ENCODE results near the gene FRZB.

FRZB gene

GRCh38 chr2:182804128-182804527, 62.3 kb downstream of the FRZB start:
- H3K18ac ChIP-seq (ENCODE audit: low read length), result no peak overlapping the region
- H2AK5ac ChIP-seq (ENCODE audit: low read depth, low read length), result no peak overlapping the region
- H3K27me3 ChIP-seq (ENCODE audit: control insufficient read depth in 3 of 3, insufficient read depth in 3 of 3, low read depth in 1 of 3, low read length in 3 of 3), result no peaks in the 10 kb centered on the region
- H3K79me1 ChIP-seq (ENCODE audit: low read depth, low read length), result no peaks in the 10 kb centered on the region
- H4K91ac ChIP-seq (ENCODE audit: low read depth, low read length, poor library complexity), result no peak overlapping the region
- H3K23ac ChIP-seq (ENCODE audit: low read depth, low read length, poor library complexity), result no peak overlapping the region
- H2AFZ ChIP-seq (ENCODE audit: low read length), result no peak overlapping the region
- H2BK5ac ChIP-seq (ENCODE audit: low read length), result no peak overlapping the region
- no peak overlapping the region for H3K27ac ChIP-seq (replicated peaks; ENCODE audit: low read length)
- H3K4ac ChIP-seq (ENCODE audit: low read length), result no peak overlapping the region
- no peak overlapping the region for H2BK15ac ChIP-seq (ENCODE audit: low read length)
- no peak overlapping the region for H3K9ac ChIP-seq (ENCODE audit: low read depth, low read length, poor library complexity)
- no peak for DNase-seq (ENCODE audit: low spot score)
- H4K8ac ChIP-seq (ENCODE audit: low read depth, low read length), result no peak overlapping the region
- H3K4me2 ChIP-seq (ENCODE audit: insufficient read depth, low read length, poor library complexity, severe bottlenecking), result no peak overlapping the region
- H2BK12ac ChIP-seq (ENCODE audit: low read length), result no peak overlapping the region
- no CpG with 5 or more reads among the region's 5 CpGs for WGBS, 2 donors (ENCODE audit: extremely low coverage in 2 of 2, insufficient read length in 2 of 2, insufficient replicate concordance in 1 of 2)
- H3K4me3 ChIP-seq (ENCODE audit: low read length in 2 of 2), result no peak overlapping the region
- peaks cover 2 to 12% of the 10 kb centered on the region in 2 donors for H3K4me1 ChIP-seq (ENCODE audit: control insufficient read depth in 2 of 2, insufficient read depth in 1 of 2, low read depth in 1 of 2, low read length in 2 of 2)
- H2BK120ac ChIP-seq (ENCODE audit: low read depth, low read length), result no peak overlapping the region
- H3K9me3 ChIP-seq (replicated peaks in 1 of 2; ENCODE audit: control insufficient read depth in 2 of 2, insufficient read depth in 1 of 2, low read depth in 1 of 2, low read length in 2 of 2), result no peaks in the 10 kb centered on the region
- no peak overlapping the region for H3K14ac ChIP-seq (ENCODE audit: low read length)
- H3K36me3 ChIP-seq (replicated peaks in 1 of 2; ENCODE audit: control insufficient read depth in 2 of 2, insufficient read depth in 2 of 2, low read length in 2 of 2), result no peaks in the 10 kb centered on the region

DNA sequence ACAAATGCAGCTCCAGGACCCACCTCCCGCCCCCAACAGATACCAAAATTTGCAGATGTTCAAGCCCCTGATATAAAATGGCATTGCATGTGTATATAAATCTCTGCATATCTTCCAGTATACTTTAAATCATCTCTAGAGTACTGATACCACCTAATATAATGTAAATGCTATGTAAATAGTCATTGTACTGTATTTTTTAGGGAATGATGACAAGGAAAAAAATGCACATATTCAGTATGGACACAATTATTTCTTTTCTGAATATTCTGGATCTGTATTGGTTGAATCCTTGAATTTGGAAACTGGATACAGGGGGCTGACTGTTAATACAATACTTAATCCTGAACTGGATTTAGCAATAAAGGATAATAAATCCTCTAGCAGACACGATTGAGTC, 67.7 kb downstream of the FRZB start:
- no peak for DNase-seq (ENCODE audit: low spot score)
- no peak overlapping the region for H3K4ac ChIP-seq (ENCODE audit: low read length)
- no peak overlapping the region for H3K9ac ChIP-seq (ENCODE audit: low read depth, low read length, poor library complexity)
- H4K91ac ChIP-seq (ENCODE audit: low read depth, low read length, poor library complexity), result no peak overlapping the region
- no CpG with 5 or more reads among the region's 2 CpGs for WGBS, 2 donors (ENCODE audit: extremely low coverage in 2 of 2, insufficient read length in 2 of 2, insufficient replicate concordance in 1 of 2)
- peaks cover 0 to 12% of the 10 kb centered on the region in 2 donors for H3K4me1 ChIP-seq (ENCODE audit: control insufficient read depth in 2 of 2, insufficient read depth in 1 of 2, low read depth in 1 of 2, low read length in 2 of 2)
- H3K27ac ChIP-seq (replicated peaks; ENCODE audit: low read length), result no peak overlapping the region
- H2AK5ac ChIP-seq (ENCODE audit: low read depth, low read length), result no peak overlapping the region
- H3K27me3 ChIP-seq (ENCODE audit: control insufficient read depth in 3 of 3, insufficient read depth in 3 of 3, low read depth in 1 of 3, low read length in 3 of 3), result no peaks in the 10 kb centered on the region
- H2BK12ac ChIP-seq (ENCODE audit: low read length), result no peak overlapping the region
- H3K9me3 ChIP-seq (replicated peaks in 1 of 2; ENCODE audit: control insufficient read depth in 2 of 2, insufficient read depth in 1 of 2, low read depth in 1 of 2, low read length in 2 of 2), result no peaks in the 10 kb centered on the region
- H2BK5ac ChIP-seq (ENCODE audit: low read length), result no peak overlapping the region
- H2AFZ ChIP-seq (ENCODE audit: low read length), result no peak overlapping the region
- H3K14ac ChIP-seq (ENCODE audit: low read length), result no peak overlapping the region
- no peak overlapping the region for H2BK15ac ChIP-seq (ENCODE audit: low read length)
- no peaks in the 10 kb centered on the region for H3K36me3 ChIP-seq (replicated peaks in 1 of 2; ENCODE audit: control insufficient read depth in 2 of 2, insufficient read depth in 2 of 2, low read length in 2 of 2)
- H3K18ac ChIP-seq (ENCODE audit: low read length), result no peak overlapping the region
- no peak overlapping the region for H3K23ac ChIP-seq (ENCODE audit: low read depth, low read length, poor library complexity)
- H3K4me3 ChIP-seq (ENCODE audit: low read length in 2 of 2), result no peak overlapping the region
- no peak overlapping the region for H3K4me2 ChIP-seq (ENCODE audit: insufficient read depth, low read length, poor library complexity, severe bottlenecking)
- H2BK120ac ChIP-seq (ENCODE audit: low read depth, low read length), result no peak overlapping the region
- H3K79me1 ChIP-seq (ENCODE audit: low read depth, low read length), result no peaks in the 10 kb centered on the region
- H4K8ac ChIP-seq (ENCODE audit: low read depth, low read length), result no peak overlapping the region

DNA sequence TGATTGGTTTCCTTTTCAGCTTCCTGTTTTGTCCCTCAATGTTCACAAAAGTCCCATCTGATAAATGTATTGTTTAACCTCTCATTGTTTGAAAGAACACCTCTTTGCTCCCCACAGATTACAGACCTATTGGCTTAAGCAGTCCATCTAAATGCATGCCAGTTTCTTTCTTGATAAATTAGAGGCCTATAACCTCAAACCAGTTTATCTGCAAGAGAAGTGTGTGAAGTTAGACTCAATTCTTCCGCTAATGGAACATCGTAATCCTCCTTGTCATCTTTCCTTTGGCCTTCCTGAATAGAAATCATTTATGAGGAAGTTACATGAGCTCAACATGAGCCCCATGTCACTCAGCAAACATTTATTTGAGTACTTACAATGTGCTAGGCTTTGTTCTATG, 74.0 kb downstream of the FRZB start:
- no peak overlapping the region for H3K14ac ChIP-seq (ENCODE audit: low read length)

GRCh38 chr2:182784777-182785176, 81.7 kb downstream of the FRZB start:
- Histone ChIP-seq H2BK12ac (ENCODE audit: low read length) (no peak overlapping the region), H3K79me1 (ENCODE audit: low read depth, low read length) (no peaks in the 10 kb centered on the region), H2BK15ac (ENCODE audit: low read length) (no peak overlapping the region), H3K18ac (ENCODE audit: low read length) (no peak overlapping the region), H2BK120ac (ENCODE audit: low read depth, low read length) (no peak overlapping the region), H2BK5ac (ENCODE audit: low read length) (no peak overlapping the region), H3K36me3 (replicated peaks in 1 of 2; ENCODE audit: control insufficient read depth in 2 of 2, insufficient read depth in 2 of 2, low read length in 2 of 2) (peaks cover 6 to 10% of the 10 kb centered on the region in 2 donors), H4K91ac (ENCODE audit: low read depth, low read length, poor library complexity) (no peak overlapping the region), H3K14ac (ENCODE audit: low read length) (no peak overlapping the region), H3K4me1 (ENCODE audit: control insufficient read depth in 2 of 2, insufficient read depth in 1 of 2, low read depth in 1 of 2, low read length in 2 of 2) (no peaks in the 10 kb centered on the region), H4K8ac (ENCODE audit: low read depth, low read length) (no peak overlapping the region), H3K9ac (ENCODE audit: low read depth, low read length, poor library complexity) (no peak overlapping the region), H3K27ac (replicated peaks; ENCODE audit: low read length) (no peak overlapping the region), H3K9me3 (replicated peaks in 1 of 2; ENCODE audit: control insufficient read depth in 2 of 2, insufficient read depth in 1 of 2, low read depth in 1 of 2, low read length in 2 of 2) (peaks cover 2 to 4% of the 10 kb centered on the region in 2 donors), H2AFZ (ENCODE audit: low read length) (no peak overlapping the region), H2AK5ac (ENCODE audit: low read depth, low read length) (no peak overlapping the region), H3K27me3 (ENCODE audit: control insufficient read depth in 3 of 3, insufficient read depth in 3 of 3, low read depth in 1 of 3, low read length in 3 of 3) (no peaks in the 10 kb centered on the region), H3K23ac (ENCODE audit: low read depth, low read length, poor library complexity) (no peak overlapping the region), H3K4me2 (ENCODE audit: insufficient read depth, low read length, poor library complexity, severe bottlenecking) (no peak overlapping the region), H3K4me3 (ENCODE audit: low read length in 2 of 2) (no peak overlapping the region), H3K4ac (ENCODE audit: low read length) (no peak overlapping the region)
- WGBS, 2 donors (ENCODE audit: extremely low coverage in 2 of 2, insufficient read length in 2 of 2, insufficient replicate concordance in 1 of 2), result no CpG with 5 or more reads among the region's 1 CpG
- peak; percentile 33 for DNase-seq (ENCODE audit: low spot score)

More for the DNA sequence above, 74.0 kb downstream of the FRZB start:
- no peak overlapping the region for H2BK15ac ChIP-seq (ENCODE audit: low read length)
- H3K79me1 ChIP-seq (ENCODE audit: low read depth, low read length), result no peaks in the 10 kb centered on the region
- no peak overlapping the region for H2BK12ac ChIP-seq (ENCODE audit: low read length)
- H3K23ac ChIP-seq (ENCODE audit: low read depth, low read length, poor library complexity), result no peak overlapping the region
- no peak overlapping the region for H3K4me2 ChIP-seq (ENCODE audit: insufficient read depth, low read length, poor library complexity, severe bottlenecking)
- no peaks in the 10 kb centered on the region for H3K9me3 ChIP-seq (replicated peaks in 1 of 2; ENCODE audit: control insufficient read depth in 2 of 2, insufficient read depth in 1 of 2, low read depth in 1 of 2, low read length in 2 of 2)
- no peak overlapping the region for H3K4ac ChIP-seq (ENCODE audit: low read length)
- no peak overlapping the region for H4K91ac ChIP-seq (ENCODE audit: low read depth, low read length, poor library complexity)
- no peak overlapping the region for H2BK5ac ChIP-seq (ENCODE audit: low read length)
- no CpG with 5 or more reads among the region's 2 CpGs for WGBS, 2 donors (ENCODE audit: extremely low coverage in 2 of 2, insufficient read length in 2 of 2, insufficient replicate concordance in 1 of 2)
- no peak overlapping the region for H2BK120ac ChIP-seq (ENCODE audit: low read depth, low read length)
- H3K4me3 ChIP-seq (ENCODE audit: low read length in 2 of 2), result no peak overlapping the region
- no peak overlapping the region for H2AK5ac ChIP-seq (ENCODE audit: low read depth, low read length)
- no peak overlapping the region for H3K27ac ChIP-seq (replicated peaks; ENCODE audit: low read length)
- H2AFZ ChIP-seq (ENCODE audit: low read length), result no peak overlapping the region
- DNase-seq (ENCODE audit: low spot score), result no peak
- peaks cover 0 to 1% of the 10 kb centered on the region in 2 donors for H3K4me1 ChIP-seq (ENCODE audit: control insufficient read depth in 2 of 2, insufficient read depth in 1 of 2, low read depth in 1 of 2, low read length in 2 of 2)
- H3K27me3 ChIP-seq (ENCODE audit: control insufficient read depth in 3 of 3, insufficient read depth in 3 of 3, low read depth in 1 of 3, low read length in 3 of 3), result no peaks in the 10 kb centered on the region
- no peak overlapping the region for H3K9ac ChIP-seq (ENCODE audit: low read depth, low read length, poor library complexity)
- H3K18ac ChIP-seq (ENCODE audit: low read length), result no peak overlapping the region
- no peaks in the 10 kb centered on the region for H3K36me3 ChIP-seq (replicated peaks in 1 of 2; ENCODE audit: control insufficient read depth in 2 of 2, insufficient read depth in 2 of 2, low read length in 2 of 2)
- no peak overlapping the region for H4K8ac ChIP-seq (ENCODE audit: low read depth, low read length)
